Sciatic nerve (tissue), 2 donors: ENCODE measurements around the gene TENT4B. TPM values are rescaled to one million over a fixed set of nuclear protein-coding genes. Genes with fewer than 3 reads are reported as not detected.
A peak's percentile ranks its signal among the peaks of the same experiment; 100 is the strongest.

Experiments used
- ATAC-seq: fragments of 200-7000 bp; cut with Tn5 transposase; one replicate; pipeline ENCODE4 v1.9.1; 2020; ENCODE audit warnings: mild to moderate bottlenecking, moderate library complexity
- DNase-seq: peaks from one replicate; pipeline ENCODE4 v3.0.0-alpha.2; 2020; ENCODE audit warnings: low spot score
- intact Hi-C: fragments of 100-400 bp; cut with DNase I; formaldehyde crosslinking; loops from one replicate; pipeline ENCODE4 v1.14.2; 2022
- total RNA-seq: library from RNA; stranded (reverse); fragmentation: NEBNext Ultra II Directional; extraction: Animal tissue kit (Norgen Biotek cat#: 25700); gene quantifications from one replicate; pipeline ENCODE4 v1.2.1, GENCODE V29; 2021
- donor health status: DM: no; HTN: no; CAD: no.
- donor health status: DM: no; HTN: no; CAD: no.

Gene TENT4B
- total RNA-seq, 1 donor from 2014 or later: 12.5 TPM

GRCh38 chr16:50263940-50264929, 111.1 kb downstream of the TENT4B start:
- intact Hi-C loops: no loop called here
- DNase-seq: no peak
- ATAC-seq: no peak

DNA sequence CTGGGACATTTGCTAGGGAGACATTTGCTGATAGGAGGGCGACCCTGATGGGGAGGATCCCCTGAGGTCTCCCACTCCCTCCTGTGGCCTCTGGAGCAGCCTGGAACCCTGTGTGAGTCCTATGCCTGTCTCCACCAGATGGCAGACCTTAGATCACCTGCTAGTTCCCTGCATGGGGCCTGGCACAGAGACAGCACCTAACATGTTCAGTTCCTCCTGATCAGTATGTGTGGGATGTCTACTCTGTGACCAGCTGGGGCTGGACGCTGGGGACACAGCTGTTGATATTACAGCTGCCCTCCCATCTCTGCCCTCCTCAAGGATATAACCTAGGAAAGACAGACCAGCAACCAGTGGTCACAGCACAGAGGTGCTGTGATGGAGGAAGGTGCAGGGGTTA, 112.2 kb downstream of the TENT4B start:
- intact Hi-C loops: no loop called here
- peak; percentile 48 for DNase-seq
- no peak for ATAC-seq

GRCh38 chr16:50265716-50266336, 112.7 kb downstream of the TENT4B start:
- DNase-seq (peak; percentile 48), ATAC-seq (no peak)
- intact Hi-C loops: no loop called here

DNA sequence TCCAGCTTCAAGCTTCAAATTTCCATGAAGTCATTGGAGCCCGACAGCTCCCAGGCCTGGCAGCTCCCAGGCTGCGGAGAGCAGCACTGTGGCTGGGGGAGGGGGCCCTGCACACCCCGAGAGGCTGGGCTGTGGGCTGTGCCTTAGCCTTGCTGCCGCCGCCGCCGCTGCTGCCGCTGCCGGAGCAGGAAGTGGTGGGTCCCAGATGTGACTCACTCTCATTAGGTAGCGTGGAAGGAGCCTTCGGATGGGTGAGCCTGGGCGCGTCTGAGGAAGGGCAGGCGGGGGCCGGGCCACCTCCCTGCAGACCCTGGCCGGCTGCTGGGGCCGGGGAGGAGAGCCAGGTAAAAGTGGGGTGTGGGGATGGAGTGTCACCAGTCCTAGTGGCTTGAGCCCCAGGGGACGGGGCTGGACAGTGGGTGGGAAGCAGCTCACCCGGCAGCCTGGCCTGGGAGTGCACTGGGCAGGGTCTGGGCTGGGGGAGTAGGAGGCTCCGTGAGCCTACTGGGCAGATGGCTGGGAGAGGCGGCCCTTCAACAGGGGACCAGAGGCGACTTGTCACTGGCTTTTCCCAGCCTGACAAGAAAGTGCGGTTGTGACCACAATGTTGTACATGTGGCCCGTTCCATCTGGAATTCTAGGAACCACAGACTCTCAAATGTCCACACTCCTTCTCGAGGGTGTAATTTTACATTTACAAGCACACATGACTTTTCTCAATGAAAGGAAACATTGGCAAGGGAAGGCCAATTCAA, 113.4 kb downstream of the TENT4B start, which contains the start of gene ADCY7:
TSS of gene ADCY7 (plus strand) at position 215 of the 755 bp plus-strand sequence. CDS start 21,629 bp downstream, outside the sequence.
- peak; percentile 78 for DNase-seq
- peak; percentile 83 for ATAC-seq
- intact Hi-C loops: no loop called here

GRCh38 chr16:50267151-50267631, 114.1 kb downstream of the TENT4B start:
- DNase-seq (peak; percentile 56), ATAC-seq (peak; percentile 2)
- intact Hi-C loops: no loop called here

- ATAC-seq: no peak
- peak; percentile 49 for DNase-seq
- intact Hi-C loops: no loop called here
Observed at GRCh38 chr16:50267651-50268050, 114.5 kb downstream of the TENT4B start.

GRCh38 chr16:50268352-50268751, 115.2 kb downstream of the TENT4B start:
- ATAC-seq (no peak), DNase-seq (peak; percentile 19)
- intact Hi-C loops: no loop called here

GRCh38 chr16:50269061-50269705, 116.1 kb downstream of the TENT4B start:
- intact Hi-C loops: no loop called here
- DNase-seq (peak; percentile 40), ATAC-seq (no peak)

DNA sequence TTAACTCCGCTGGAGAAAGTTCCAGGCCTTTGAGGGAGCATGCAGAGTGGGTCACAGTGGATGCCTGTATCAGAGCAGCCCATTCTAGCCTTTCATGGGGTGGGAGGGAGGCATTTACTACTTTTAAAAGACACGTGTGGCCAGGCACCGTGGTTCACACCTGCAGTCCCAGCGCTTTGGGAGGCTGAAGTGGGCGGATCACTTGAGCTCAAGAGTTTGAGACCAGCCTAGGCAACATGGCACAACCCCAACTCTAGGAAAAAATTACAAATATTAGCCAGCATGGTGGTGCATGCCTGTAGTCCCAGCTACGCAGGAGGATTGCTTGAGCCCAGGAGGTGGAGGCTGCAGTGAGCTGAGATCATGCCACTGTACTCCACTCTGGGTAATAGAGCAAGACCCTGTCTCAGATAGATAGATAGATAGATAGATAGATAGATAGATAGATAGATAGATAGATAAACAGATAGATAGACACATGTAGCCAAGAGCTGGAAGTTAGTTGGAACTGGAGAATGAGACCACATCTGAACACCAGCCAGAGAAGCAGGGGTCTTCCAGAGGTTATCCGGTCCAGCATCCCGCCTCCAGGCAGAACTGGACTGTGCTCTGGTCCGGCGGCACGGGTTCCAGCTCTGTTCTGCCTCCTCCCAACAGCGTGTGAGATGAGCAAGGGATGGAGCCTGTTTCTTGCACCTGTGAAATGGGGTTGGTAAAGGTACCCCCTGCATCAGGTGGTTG, 116.8 kb downstream of the TENT4B start:
- DNase-seq: peak; percentile 44
- intact Hi-C loops: no loop called here

GRCh38 chr16:50270510-50271147, 117.5 kb downstream of the TENT4B start:
- intact Hi-C loops: no loop called here
- DNase-seq (peak; percentile 42), ATAC-seq (no peak)

More for the DNA sequence above, 116.8 kb downstream of the TENT4B start:
- ATAC-seq: no peak

DNA sequence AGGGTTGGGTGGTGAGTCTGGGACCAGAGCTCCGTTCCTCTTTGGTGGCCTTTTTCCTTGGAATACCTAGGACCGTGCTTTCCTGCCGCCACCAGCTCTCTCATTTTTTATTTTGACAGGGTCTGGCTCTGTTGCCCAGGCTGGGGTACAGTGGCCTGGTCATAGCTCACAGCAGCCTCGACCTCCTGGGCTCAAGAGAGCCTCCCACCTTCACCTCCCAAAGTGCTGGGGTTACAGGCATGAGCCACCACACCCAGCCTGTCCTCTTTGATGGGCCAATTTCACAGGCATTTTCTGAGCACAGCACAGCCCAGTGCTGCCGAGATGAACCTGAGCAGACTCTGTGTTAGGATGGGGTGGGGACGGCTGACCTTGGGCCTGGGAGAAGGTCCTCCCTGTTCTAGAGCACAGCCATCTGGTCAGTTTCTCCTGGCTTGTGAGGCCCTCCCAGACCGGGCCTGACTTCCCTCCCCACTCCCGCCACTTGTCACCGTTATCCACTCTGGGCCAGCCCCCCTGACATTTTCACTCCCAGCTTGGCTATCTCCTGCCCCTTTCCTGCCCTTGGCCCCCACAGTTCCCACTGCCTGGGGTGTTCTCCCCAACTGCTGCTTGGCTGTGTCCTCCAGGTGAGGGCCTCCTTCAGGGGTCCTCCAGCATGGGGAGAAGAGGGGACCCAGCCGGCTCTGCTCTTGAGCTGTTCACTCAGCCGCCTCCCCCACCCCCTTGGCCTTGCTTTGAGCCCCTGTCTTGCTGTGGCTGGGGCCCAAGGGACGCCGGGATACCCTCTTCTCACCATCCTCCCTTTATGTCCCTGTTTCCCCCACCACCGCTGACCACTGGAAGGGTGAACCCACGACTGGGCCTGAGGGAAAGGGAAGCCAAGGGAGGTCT, 118.3 kb downstream of the TENT4B start:
- intact Hi-C loops: no loop called here
- no peak for ATAC-seq
- DNase-seq: peak; percentile 45

GRCh38 chr16:50272111-50272571, 119.0 kb downstream of the TENT4B start:
- intact Hi-C loops: no loop called here
- ATAC-seq (no peak), DNase-seq (peak; percentile 53)

DNA sequence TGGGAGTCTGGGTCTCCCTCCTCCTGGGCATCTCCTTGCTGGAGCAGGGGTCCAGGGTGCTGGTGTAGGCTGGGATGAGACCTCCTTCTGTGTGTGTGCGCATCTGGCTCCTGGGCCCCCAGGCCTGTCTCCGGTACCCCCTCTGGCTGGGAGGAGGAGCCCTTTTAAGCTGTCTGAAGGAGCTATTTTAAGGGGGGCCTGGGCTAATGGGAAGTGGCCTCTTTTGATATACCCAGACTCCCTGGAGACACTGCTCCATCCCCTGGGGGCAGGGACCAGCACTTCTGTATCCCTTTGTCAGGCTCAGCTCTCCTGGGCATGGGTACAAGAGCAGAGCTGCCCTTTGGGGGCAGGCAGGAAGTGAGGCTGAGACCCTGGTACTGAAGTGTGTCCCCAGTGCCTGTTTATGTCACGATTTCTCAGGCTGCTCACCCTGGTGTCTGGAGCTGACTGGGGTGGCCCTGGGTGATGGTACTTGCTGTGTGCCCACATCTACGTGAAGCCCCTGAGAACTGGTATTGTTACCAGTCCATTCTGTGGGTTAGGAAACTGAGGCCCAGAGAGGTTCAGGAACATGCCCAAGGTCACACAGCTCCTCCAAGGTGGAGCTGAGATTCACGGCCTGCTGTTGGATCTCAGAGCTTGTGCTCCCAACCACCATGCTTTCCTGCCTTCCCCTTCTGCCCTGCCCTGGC, 119.7 kb downstream of the TENT4B start:
- DNase-seq: peak; percentile 45

DNA sequence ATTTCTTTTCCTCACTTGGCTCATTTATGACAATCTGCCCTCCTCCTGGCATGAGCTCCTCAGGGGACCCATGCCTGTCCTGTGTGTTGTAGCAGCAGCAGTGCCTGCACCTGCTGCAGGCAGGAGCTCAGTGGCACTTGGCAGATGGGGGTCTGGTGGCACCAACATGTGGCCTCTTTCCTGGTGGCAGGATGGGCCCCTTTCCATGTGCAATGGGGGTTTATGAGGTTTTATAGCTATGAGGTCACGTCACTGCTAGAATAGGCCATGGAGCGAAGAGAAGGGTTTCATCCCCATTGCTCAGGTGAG, 120.2 kb downstream of the TENT4B start:
- intact Hi-C loops: no loop called here
- ATAC-seq (no peak), DNase-seq (peak; percentile 18)

More for the DNA sequence above, 119.7 kb downstream of the TENT4B start:
- no peak for ATAC-seq
- intact Hi-C loops: no loop called here

DNA sequence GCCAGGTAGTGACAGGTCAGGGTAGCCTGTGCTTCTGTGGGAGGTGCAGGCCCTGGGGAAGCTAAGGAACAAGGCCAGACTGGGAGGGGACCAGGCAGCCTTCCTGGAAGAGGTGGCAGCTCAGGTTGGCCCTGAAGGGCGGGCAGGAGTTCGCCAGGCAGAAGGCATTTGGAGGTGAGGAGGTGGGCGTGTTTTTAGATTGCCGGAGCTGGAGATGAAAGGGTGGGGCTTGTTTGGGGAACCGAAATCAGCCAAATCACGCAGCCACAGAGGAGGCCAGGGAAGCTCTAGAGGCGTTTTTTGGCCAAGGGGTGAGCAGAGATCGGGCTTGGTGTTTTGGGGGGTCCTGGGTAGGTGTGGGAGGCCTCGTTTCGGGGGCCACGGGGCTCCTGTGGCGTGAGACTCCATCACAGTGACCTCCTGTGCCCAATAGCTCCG, 120.8 kb downstream of the TENT4B start:
- peak; percentile 57 for DNase-seq
- intact Hi-C loops: no loop called here
- peak; percentile 17 for ATAC-seq
